Right ventricle myocardium superior (tissue), 1 donor: ENCODE data around the gene CEP295NL. TPM values are rescaled to one million over a fixed set of nuclear protein-coding genes. Genes with fewer than 3 reads are reported as not detected.
A peak's percentile ranks its signal among the peaks of the same experiment; 100 is the strongest.
"Not testable (repeated sequence)": the region's sequence is repeated elsewhere in the genome, so short reads cannot be mapped to it uniquely, and the experiment has no call there.

ENCODE experiments used
- ATAC-seq: fragments of 200-7000 bp; cut with Tn5 transposase; one replicate; pipeline ENCODE4 v1.9.1; 2020; ENCODE audit warnings: mild to moderate bottlenecking; ENCODE audit not compliant: poor library complexity
- DNase-seq: peaks from one replicate; pipeline ENCODE4 v3.0.0-alpha.2; 2020
- intact Hi-C: fragments of 100-400 bp; cut with DNase I; formaldehyde crosslinking; loops from one replicate; pipeline ENCODE4 v1.11.2; 2022
- total RNA-seq: library from RNA; stranded (reverse); fragmentation: NEBNext Ultra II Directional; extraction: Animal tissue kit (Norgen Biotek cat#: 25700); gene quantifications from one replicate; pipeline ENCODE4 v1.2.1, GENCODE V29; 2021
- donor health status: DM: no; HTN: yes; CAD: no; lungs with severe emphysema.

The CEP295NL gene
- total RNA-seq, 1 donor from 2014 or later: 0.70 TPM

GRCh38 chr17:78912082-78912481 is 9.1 kb upstream of the CEP295NL start:
- intact Hi-C loops: no loop called here
- DNase-seq (no peak), ATAC-seq (no peak)

- intact Hi-C loops, DNase-seq, ATAC-seq: not testable (repeated sequence)
These were observed 8.5 kb upstream of the CEP295NL start for GRCh38 chr17:78911543-78911942.

GRCh38 chr17:78910497-78911284 is 7.7 kb upstream of the CEP295NL start:
- peak; percentile 50 for ATAC-seq
- intact Hi-C loops: no loop called here
- DNase-seq: no peak

- ATAC-seq (peak; percentile 36), DNase-seq (no peak)
- intact Hi-C loops: no loop called here
These were observed 5.4 kb upstream of the CEP295NL start for GRCh38 chr17:78908426-78908825.

- ATAC-seq (no peak), DNase-seq (no peak)
- intact Hi-C loops: no loop called here
These were observed 2.5 kb upstream of the CEP295NL start for GRCh38 chr17:78905541-78905940.

- ATAC-seq (no peak), DNase-seq (no peak)
- intact Hi-C loops: no loop called here
These were observed 2.1 kb upstream of the CEP295NL start for GRCh38 chr17:78905116-78905515.

- ATAC-seq (no peak), DNase-seq (no peak)
- intact Hi-C loops: no loop called here
These were observed 1.4 kb upstream of the CEP295NL start for GRCh38 chr17:78904371-78904770.

GRCh38 chr17:78902231-78902630 is 770 bp downstream of the CEP295NL start:
- intact Hi-C loops, DNase-seq, ATAC-seq: not testable (repeated sequence)

GRCh38 chr17:78901806-78902205 is 1.2 kb downstream of the CEP295NL start:
- intact Hi-C loops: no loop called here
- ATAC-seq: no peak
- DNase-seq: no peak

- ATAC-seq (no peak), DNase-seq (no peak)
- intact Hi-C loops: no loop called here
These were observed 2.2 kb downstream of the CEP295NL start for GRCh38 chr17:78900816-78901215.

- DNase-seq (peak; percentile 80), ATAC-seq (peak; percentile 81)
- intact Hi-C loops: no loop called here
These were observed 3.4 kb downstream of the CEP295NL start for GRCh38 chr17:78899361-78900260.

GRCh38 chr17:78898947-78899346 is 4.1 kb downstream of the CEP295NL start:
- intact Hi-C loops: no loop called here
- ATAC-seq: no peak
- DNase-seq: no peak

GRCh38 chr17:78898075-78898836 is 4.7 kb downstream of the CEP295NL start:
- DNase-seq (no peak), ATAC-seq (no peak)
- intact Hi-C loops: no loop called here

GRCh38 chr17:78897664-78898047 is 5.3 kb downstream of the CEP295NL start:
- intact Hi-C loops: no loop called here
- no peak for ATAC-seq
- no peak for DNase-seq

- DNase-seq (no peak), ATAC-seq (no peak)
- intact Hi-C loops: no loop called here
These were observed 6.0 kb downstream of the CEP295NL start for GRCh38 chr17:78896834-78897663.

GRCh38 chr17:78896091-78896833 is 6.7 kb downstream of the CEP295NL start:
- intact Hi-C loops: no loop called here
- DNase-seq: peak; percentile 52
- ATAC-seq: no peak

- no peak for DNase-seq
- intact Hi-C loops: no loop called here
- no peak for ATAC-seq
These were observed 7.7 kb downstream of the CEP295NL start for GRCh38 chr17:78895322-78895721.

GRCh38 chr17:78893684-78894083 is 9.3 kb downstream of the CEP295NL start:
- no peak for ATAC-seq
- no peak for DNase-seq

More at GRCh38 chr17:78893684-78894083, 9.3 kb downstream of the CEP295NL start:
- intact Hi-C loops: no loop called here
